Frontal cortex (tissue), 4 donors: ENCODE measurements around the gene SMC4. TPM values are rescaled to one million over a fixed set of nuclear protein-coding genes. Genes with fewer than 3 reads are reported as not detected.

ENCODE experiments used
- DNase-seq, 2 donors: peaks; one replicate each; pipeline ENCODE4 v3.0.0; 2012; ENCODE audit warnings: low spot score in 2 of 2
- FAIRE-seq: peaks from 2 replicates; lab custom pipeline; 2012; peaks lifted over from hg19 to GRCh38; lab: Jason Lieb, UNC
- total RNA-seq: library from RNA; depleted of rRNA; stranded (reverse); fragments of >200 nt; gene quantifications from one replicate; pipeline ENCODE4 v1.2.3, GENCODE V29; 2014
- donor health status: control.
- donor health status: control.
- donor health status: control.

Gene SMC4
- total RNA-seq, 1 donor from 2014 or later: 24.9 TPM

- no peak for DNase-seq
- FAIRE-seq: no peak
These were observed 6.0 kb upstream of the SMC4 start for GRCh38 chr3:160393346-160394008.

DNA sequence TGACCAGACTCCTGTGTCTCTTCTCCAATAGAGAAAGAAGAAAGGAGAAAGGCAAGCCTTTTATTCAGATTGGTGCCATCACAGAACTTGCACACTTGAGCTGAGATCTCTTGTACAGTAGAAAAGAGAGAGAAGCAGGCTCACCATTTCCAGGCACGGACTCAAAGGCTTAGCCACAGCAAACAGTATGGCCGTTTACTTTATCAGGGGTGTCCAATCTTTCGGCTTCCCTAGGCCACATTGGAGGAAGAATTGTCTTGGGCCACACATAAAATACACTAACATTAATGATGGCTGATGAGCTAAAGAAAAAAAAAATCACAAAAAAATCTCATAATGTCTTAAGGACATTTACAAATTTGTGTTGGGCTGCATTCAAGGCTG, 5.4 kb upstream of the SMC4 start:
- FAIRE-seq (no peak), DNase-seq (no peak)

DNA sequence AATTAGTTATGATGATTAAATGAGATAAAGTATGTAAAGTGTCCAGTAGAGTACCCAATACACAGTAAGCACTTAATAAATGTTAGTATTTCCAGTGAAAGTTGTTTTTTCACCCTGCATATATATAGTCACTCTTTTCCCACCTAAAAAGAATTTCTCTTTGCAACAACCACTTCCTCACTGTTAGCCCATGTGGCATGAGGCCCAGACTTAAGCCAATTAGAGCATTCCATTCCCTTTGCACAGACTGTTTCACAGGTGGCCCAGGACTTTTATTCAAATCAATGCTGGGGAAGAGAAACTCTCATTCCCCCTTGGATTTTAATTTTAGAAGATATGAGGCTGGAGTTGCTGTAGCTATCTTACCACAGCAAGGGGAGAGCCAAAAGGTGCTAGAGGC, 4.2 kb upstream of the SMC4 start:
- DNase-seq: no peak
- FAIRE-seq: no peak

GRCh38 chr3:160398820-160399124, 678 bp upstream of the SMC4 start:
- DNase-seq: no peak
- no peak for FAIRE-seq

DNA sequence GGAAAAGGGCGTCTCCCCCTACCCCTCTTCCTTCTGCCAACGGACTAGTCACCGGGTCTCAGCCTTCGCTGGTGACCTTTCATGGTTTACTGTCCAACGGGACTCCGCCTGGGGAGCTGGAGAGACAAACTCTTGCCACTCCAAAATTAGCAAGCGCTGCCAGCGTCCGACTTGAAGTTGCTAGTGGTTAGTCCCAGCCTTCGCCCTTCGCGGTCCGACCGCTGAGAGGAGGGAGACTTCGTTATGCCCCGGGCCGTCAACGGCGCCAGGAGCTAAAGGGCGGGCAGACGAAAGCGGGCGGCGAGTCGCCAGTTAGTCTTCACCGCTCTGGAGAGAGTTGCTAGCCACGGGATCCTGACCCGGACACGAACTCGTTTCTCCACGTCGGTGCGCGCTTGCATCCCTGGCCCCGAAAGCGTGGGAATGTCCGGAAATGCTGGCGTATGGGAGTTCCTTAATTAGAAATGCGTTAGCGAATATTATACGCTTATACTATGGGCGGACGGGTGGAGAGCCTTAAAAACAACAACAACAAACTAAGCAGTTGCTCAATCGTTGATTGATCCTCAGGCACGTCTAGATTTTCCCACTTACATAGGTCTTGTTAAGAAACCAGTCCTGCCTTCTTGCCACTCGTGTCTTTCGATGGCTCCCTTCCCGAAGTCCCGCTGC, 716 bp downstream of the SMC4 start:
- FAIRE-seq: no peak
- DNase-seq: peak; percentile 4 to 27

DNA sequence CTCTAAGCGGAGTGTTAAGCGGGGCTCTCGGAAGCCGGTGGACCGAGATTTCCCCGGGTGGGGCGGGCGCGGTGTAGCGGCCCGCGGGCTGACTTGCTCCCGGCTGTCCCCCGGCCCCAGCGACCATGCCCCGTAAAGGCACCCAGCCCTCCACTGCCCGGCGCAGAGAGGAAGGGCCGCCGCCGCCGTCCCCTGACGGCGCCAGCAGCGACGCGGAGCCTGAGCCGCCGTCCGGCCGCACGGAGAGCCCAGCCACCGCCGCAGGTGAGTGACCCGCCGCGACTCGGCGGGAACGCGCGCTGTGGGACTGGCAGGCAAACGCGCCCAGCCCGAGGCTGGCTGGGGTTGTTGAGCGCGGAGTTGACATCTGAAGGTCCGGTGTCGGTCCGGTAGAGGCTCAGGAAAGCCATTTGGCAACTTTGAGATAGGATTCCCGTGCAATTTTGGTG, 1.3 kb downstream of the SMC4 start:
- DNase-seq (no peak), FAIRE-seq (no peak)

- FAIRE-seq (no peak), DNase-seq (no peak)
These were observed 2.0 kb downstream of the SMC4 start for GRCh38 chr3:160401291-160402095.

DNA sequence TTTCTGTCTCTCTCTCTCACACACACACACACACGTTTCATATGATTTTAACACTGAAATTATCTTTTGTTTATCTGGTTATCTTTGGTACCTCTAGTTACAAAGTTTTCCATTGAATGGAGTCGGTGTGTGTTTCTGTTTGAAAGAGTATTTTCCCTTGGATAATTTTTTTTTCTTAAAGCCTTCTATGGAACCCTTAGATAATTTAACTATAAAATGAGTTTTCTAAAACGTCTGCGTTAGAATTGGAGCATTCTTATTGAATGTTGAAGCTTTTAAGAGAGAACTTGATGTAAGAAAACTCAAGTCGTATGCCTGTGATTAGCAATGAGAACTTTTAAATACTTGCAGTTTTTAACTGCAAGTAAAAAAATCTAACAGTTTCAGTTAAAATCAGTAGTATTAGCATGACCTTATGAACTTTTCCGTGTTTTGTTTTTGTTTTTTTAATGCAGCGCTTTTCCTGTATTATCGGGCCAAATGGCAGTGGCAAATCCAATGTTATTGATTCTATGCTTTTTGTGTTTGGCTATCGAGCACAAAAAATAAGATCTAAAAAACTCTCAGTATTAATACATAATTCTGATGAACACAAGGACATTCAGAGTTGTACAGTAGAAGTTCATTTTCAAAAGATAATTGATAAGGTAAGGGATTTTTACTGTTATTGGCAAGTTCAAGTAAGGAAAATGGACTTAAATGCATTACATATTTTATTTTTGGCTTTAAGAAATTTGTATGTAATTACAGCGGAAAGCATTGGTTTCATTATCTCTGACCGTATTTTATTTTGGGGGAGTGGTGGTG, 3.0 kb downstream of the SMC4 start:
- DNase-seq: no peak
- no peak for FAIRE-seq

- no peak for DNase-seq
- no peak for FAIRE-seq
These were observed 3.6 kb downstream of the SMC4 start for GRCh38 chr3:160403028-160403545.

DNA sequence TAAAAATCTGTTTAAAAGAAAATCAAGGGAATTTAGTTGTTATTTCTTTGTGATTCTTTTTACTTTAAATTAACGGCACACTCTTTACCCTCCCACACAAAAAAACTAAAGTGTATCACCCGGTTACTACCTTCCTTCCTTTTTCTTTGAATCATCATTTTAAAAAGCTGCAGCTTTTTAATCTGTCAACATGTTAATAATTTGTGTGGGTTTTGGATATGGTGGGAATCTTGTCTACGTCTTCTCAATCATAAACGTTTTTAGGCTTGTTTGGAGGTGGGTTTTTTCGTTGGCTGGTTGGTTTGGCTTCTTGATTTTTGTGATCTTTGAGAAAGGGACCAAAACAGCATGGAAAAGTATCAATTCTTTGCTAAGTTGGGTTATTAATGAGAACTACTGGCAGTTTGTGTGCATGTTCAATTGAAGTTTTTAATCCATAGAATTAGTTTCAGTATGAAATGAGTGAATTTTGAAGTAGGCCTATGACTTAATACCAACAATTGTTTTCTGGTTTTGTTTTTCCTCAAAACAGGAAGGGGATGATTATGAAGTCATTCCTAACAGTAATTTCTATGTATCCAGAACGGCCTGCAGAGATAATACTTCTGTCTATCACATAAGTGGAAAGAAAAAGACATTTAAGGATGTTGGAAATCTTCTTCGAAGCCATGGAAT, 4.5 kb downstream of the SMC4 start:
- DNase-seq: no peak
- FAIRE-seq: no peak

DNA sequence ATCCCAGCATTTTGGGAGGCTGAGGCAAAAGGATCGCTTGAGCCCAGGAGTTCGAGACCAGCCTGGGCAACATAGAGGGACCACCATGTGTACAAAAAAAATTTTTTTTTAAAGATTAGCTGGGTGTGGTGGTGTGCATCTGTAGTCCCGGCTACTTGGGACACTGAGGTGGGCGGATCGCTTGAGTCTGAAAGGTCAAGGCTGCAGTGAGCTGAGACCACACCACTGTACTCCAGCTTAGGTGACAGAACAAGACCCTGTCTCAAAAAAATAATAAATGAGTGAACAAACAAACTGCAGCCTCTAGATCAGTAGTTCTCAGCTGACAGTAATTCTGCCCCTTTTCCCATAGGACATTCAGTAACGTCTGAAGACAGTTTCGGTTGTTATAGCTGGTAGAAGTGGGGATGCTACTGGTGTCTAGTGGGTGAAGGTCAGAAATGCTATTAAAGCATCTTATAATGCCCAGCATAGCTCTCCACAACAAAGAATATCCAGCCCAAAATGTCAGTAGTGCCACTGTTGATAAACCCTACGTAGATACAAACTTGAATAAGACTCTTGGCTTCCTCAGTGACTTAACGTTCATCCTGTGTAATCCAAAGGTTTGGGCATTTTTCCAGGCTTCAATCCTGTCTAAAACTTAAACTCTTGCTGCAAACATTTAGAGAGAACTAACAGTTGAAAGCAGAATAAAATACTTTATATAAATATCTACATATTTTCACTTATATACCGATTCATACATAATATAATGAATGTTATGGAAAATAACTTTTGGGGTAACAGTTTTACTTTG, 10.6 kb downstream of the SMC4 start:
- DNase-seq: no peak
- FAIRE-seq: no peak

GRCh38 chr3:160412477-160412876, 13.0 kb downstream of the SMC4 start:
- FAIRE-seq: no peak
- no peak for DNase-seq

GRCh38 chr3:160413613-160414248, 14.3 kb downstream of the SMC4 start:
- DNase-seq (peak; percentile 19 to 47), FAIRE-seq (peak; percentile 79)

- DNase-seq (no peak), FAIRE-seq (no peak)
These were observed 17.9 kb downstream of the SMC4 start for GRCh38 chr3:160417311-160417710.

DNA sequence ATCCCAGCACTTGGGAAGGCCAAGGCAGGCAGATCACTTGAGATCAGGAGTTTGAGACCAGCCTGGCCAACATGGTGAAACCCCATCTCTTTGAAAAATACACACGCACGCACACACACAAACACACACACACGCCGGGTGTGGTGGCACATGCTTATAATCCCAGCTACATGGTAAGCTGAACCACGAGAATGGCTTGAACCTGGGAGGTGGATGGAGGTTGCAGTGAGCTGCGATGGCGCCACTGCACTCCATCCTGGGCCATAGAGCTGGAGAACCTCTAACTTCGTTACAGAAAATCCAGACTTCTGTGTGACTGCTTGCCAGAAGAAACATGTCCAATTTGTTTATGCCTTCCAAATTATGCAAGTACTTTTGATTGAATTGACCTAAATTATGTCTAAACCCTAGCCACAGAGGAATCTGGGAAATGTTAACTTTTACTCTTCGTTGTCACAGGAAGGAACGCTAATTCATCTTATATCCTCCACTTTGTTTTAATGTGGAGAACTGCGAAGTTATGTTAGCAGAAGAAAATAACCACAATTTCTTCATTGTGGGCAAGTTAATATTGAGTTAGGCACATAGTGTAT, 28.5 kb downstream of the SMC4 start:
- no peak for DNase-seq

DNA sequence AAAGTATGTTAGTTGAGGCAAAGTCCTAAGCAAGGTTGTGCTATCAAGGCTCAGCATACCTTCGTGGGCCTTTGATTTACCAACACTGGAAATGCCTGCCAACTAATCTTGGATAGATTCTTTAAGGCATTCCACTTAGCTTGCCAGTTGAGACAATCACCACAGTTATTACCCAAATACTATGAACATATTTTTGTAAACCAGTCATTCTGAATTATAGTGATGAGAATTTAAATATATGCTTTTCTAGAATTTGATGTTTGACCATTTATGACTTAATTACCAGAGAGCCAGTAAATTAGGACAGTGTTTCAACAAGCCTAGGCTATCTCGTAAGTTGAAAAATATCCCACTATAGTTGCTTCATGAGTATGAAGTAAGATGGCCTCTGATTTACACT, 34.6 kb downstream of the SMC4 start:
- DNase-seq (no peak), FAIRE-seq (no peak)

More for the DNA sequence above, 28.5 kb downstream of the SMC4 start:
- no peak for FAIRE-seq

DNA sequence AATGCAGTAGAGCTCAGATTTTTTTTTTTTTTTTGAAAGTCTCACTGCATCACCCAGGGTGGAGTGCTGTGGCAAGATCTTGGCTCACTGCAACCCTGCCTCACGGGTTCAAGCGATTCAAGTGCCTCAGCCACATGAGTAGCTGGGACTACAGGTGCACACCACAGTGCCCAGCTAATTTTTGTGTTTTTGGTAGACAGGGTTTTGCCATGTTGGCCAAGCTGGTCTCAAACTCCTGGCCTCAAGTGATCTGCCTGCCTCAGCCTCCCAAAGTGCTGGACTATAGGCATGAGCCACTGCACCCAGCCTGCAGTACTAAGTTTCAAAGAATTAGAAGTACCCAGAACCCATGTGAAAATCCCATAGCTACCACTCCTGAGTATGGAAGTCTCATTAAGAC, 35.6 kb downstream of the SMC4 start:
- DNase-seq (no peak), FAIRE-seq (no peak)

- no peak for DNase-seq
- FAIRE-seq: no peak
These were observed 36.3 kb downstream of the SMC4 start for GRCh38 chr3:160435747-160436146.
